Inferior parietal cortex (tissue), 1 donor: ENCODE results near the gene SBF2.
"Not testable (repeated sequence)": the region's sequence is repeated elsewhere in the genome, so short reads cannot be mapped to it uniquely, and the experiment has no call there.

Source experiments
- DNase-seq: peaks from one replicate; pipeline ENCODE4 v3.0.0-alpha.2; 2016; ENCODE audit errors: extremely low spot score

SBF2 gene

DNA sequence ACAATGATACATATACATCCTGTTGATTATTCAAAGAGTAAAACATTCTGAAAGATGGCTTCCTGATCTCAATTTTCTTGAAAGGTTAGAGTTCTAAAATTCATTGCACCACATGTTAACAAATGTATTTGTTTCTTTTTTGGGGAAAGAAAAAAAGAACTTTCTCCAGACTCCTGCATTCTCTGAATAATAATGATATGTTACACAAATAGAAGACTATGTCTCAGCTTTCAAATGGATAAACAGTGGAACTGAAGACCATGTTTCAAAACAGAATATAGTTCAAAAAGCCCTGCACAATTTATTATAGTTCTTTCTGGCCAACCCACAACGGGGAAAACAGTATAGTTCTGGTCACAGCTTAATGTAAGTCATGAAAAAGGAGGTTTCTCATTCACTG lies 277.0 kb downstream of the SBF2 start:
- no peak for DNase-seq

DNA sequence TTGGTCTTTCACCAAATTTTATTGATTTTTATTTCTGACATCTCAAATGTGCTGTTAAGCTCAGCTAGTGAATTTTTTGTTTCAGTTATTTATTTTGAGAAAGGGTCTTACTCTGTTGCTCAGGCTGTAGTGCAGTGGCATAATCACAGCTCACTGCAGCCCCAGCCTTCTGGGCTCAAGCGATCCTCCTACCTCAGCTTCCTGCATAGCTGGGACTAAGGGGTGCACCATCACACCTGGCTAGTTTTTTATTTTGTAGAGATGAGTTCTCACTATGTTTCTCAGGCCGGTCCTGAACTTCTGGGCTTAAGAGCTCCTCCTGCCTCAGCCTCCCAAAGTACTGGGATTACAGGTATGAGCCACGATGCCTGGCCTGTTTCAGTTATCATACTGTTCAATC lies 282.0 kb downstream of the SBF2 start:
- DNase-seq, result no peak

DNA sequence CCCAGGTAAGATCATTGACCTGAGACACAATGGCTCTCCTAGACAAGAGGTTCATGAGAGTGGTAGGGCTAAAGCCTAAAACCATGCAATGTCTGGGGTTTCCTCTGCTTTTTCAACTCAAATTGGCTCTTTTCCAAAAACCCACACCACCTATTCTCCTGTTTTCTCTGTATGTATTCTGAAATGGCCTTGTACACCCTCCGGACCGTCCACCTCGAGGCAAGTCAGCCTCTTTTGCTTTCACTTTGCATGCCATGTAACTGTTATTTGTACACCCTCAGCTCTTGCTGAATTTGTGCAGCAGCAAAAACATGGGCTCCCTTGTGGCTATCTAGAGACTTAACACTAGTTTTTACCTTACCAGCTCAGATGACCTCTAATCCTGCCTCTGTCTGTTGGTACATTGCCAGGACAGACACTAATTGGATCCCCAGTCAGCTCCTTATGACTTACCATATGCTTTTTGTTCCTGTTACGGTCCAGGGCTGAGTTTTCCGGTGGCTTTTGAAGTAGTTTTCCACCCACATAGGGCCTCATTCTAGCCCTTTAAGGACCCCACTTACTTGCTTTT lies 288.0 kb downstream of the SBF2 start:
- DNase-seq, result no peak

DNA sequence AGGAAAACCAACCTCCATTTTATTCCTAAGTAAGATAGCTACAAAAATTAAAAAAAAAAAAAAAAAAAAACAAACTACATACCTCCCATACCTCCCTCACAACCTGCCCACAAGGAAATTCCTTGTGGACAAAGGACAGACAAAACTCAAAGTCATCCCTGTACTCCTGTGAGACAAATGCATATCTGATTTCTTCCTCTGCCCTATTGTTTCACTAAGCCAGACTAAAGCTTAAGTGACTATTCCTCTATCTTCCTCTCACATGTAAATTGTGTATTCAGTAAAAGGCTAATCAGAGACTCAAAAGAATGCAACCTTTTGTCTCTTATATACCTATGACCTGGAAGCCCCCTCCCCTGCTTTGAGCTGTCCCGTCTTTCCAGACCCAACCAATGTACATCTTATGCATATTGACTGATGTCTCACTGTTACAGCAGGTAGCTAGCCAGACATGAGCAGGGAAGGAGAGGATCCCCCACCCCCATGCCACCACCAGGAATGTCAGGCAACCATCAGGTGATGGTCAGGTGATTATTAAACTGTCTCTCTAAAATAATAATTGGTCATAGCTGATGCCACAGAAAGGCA lies 289.4 kb downstream of the SBF2 start:
- no peak for DNase-seq

DNA sequence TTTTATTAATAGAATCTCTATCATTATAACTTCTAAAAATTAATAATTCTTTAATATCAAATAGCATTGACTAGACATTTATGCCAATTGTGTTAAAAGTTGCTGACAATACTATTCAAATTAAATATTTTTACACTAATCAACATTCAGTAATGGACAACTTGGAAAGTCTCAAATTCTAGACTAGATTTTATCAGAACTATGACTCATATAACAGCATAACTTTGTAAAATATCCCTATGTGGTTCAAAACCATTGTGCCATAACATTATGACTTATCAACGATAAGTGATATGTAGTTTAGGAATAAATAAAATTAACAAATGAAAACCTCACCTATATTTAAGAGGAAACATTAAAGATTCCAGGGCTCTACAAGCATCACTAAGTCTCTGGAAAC lies 291.8 kb downstream of the SBF2 start:
- no peak for DNase-seq

DNA sequence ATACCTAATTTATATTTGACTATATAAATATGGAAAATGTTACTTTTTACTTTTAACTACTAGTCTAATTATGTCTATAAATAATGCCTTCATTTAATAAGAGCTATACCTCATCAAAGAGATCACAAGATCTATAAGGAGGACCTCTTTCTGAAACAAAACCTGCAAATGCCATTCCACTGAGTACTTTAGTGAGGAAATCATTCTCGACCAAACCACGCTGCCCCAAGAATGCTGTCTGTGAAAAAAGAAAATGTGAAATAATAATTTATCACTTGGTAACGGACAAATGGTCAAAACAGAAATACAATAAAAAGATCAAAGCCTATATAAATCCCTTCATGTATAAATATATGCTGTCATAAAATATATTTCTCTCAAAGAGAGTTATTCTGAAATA lies 301.7 kb downstream of the SBF2 start:
- no peak for DNase-seq

DNA sequence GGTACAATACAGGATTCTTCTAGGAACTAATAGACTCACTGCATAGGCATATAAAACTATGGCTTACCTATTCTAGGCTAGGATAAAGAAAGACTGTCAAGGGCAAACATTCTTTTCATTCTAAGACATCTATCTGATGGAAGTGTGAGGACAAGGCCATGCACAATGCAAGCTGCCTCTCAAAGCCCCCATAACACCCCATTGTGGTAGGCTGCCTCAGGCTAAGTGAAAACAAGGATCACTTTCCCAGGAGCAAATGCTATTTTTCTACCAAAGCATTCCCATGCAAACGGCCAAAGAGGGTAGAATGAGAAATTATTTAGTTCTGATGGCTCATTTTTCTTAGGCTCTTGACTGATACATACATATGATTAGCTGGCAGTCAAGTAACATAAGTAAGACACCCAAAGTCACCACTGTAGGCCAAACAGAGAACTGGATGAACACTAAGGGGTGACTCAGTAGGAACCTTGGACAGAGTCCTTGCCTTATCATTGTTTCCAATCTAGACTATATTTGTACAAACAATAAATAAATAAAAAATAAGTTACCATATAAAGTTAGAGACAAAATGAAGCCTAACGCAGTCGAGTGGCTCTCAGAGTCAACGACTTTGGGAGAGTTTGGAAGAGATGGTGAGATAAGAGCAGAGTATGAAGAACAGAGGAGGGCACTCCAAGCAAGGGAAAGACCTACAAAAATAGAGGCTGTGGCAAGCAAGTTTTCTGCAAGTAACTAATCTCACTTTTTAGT lies 303.6 kb downstream of the SBF2 start:
- no peak for DNase-seq

DNA sequence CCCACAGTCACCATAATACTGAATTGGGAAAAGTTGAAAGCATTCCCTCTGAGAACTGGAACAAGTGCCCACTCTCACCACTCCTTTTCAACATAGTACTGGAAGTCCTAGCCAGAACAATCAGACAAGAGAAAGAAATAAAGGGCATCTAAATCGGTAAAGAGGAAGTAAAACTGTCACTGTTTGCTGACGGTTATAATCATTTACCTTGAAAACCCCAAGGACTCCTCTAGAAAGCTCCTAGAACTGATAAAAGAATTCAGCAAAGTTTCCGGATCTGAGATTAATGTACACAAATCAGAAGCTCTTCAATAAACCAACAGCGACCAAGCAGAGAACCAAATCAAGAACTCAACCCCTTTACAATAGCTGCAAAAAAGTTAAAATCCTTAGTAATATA lies 306.7 kb downstream of the SBF2 start:
- DNase-seq, result not testable (repeated sequence)

DNA sequence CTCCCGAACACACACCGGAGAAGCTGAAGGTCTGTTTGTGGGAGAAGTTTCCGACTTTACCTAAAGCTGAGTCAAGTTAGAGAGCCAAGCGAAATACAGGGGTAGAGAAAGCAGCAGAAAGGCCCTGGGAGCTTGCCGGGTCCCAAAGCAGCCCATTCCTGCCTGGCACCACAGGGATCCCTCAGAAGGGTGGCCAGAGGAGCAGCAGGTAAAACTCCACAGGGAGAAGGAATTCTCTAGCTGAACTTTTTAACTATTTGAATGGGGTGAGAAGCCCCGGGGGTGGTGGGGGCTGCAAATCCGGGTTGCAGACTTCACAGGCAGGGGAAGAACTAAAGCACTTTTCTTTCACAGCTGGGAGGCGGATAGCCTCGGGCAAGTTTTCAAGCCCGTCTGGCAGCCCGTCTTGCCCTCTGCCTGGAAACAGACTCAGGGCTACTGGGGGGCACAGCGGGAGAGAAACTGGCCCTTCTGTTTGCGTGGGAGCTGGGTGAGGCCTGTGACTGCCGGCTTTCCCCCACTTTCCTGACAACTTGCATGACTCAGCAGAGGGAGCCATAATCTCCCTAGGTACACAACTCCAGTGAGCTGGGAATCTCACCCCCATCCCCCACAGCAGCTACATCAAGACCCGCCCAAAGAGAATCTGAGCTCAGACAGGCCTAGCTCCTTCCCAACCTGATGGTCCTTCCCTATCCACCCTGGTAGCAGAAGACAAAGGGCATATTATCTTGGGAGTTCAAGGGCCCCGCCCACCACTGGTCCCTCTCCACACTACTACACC lies 311.0 kb downstream of the SBF2 start:
- DNase-seq, result no peak

DNA sequence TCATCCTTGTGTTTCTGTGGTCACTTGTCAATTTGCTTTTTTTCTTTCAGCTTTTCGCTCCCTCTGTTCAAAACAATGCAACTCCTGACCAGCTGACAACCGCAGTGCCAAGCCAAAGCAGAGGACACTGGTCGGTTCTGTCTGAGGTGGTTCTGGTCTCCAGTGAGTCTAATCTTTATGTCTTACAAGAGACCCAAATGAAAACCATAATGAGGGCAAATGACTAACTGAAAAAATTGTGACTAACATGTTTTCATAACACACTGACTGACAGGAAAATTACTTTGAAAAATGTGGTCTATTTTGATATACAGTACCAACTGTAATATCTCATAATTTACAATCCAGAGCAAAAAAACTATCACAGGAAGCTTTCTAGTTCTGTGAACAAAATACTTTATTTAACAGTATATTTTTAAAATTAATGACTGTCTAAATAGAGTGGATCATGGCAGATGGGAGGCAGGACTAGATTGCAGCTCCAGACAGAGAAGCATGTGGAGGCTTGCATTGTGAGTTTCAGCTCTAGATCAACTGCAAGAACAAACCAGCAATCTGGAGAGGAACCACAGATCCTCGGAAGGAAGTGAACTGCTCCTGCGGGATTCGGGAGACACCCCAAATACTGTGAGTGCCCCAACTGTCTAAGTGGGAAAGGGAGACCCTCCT lies 311.8 kb downstream of the SBF2 start:
- DNase-seq, result no peak

DNA sequence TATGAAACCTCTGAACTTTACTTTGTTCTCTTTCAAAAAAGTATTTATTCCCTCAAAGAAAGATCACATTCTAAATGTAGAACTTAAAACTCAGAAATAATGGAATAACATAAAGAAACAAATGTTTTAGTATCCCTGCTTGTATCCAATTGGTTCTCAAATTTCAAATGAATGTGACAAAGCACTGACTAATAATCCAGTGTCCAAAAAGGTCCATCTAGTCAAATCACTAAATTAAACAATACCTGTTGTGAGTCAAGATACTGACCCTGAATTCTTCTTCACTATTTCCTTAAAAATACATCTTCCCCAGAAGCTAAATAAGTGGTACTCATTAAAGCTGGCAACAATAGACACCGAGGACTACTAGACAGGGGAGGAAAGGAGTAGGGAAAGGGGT lies 313.1 kb downstream of the SBF2 start:
- DNase-seq, result no peak

DNA sequence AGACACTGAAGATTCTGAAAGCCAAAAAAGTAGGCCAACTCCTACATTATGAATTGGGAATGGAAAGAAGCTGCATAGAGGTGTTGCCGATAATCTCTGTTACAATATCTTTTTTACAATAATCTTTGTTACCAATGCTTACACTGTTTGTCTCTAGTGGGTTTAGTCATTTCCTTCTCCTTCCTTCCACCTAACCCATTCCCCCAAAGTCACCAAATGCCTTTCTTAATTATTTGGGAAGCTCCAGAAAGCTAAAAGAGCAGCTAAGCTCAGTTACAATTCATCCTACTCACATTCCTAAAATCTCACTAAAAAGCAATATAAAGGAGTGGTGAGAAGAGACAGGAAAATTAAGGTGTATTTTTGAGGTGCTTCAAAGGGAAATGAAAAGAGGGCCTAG lies 316.5 kb downstream of the SBF2 start:
- DNase-seq, result no peak

DNA sequence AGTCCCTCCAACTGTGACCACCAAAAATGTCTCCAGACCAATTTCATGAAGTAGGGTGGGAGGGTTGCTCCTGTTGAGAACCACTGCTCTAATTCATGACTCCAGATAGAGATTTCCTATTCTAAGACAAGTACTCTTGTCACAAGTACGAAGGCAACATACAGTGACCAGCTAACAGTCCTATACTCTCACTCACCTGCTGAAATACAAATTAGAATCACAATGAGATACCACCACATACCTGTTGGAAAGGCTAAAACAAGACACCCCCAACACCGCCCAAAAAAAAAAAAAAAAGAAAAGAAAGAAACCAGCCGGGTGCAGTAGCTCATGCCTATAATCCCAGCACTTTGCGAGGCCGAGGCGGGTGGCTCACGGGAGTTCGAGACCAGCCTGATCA lies 319.6 kb downstream of the SBF2 start:
- DNase-seq, result no peak

DNA sequence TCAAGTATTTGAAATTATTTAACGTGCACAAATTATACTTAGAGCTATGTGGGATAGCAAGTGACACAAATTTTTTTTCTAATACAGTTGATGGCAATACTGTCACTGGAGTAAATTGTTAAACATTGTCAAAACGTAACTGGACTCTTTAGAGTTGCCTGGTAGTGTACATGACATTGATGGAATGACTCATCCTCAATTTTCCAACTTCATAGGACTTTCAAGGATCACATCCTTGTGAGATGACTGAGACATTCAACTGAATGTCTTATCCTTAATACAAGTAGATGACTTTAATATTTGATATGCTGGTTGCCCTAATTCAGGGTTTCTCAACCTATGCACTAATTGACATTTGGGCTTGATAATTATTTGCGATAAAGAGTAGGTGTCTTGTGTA lies 320.1 kb downstream of the SBF2 start:
- no peak for DNase-seq

DNA sequence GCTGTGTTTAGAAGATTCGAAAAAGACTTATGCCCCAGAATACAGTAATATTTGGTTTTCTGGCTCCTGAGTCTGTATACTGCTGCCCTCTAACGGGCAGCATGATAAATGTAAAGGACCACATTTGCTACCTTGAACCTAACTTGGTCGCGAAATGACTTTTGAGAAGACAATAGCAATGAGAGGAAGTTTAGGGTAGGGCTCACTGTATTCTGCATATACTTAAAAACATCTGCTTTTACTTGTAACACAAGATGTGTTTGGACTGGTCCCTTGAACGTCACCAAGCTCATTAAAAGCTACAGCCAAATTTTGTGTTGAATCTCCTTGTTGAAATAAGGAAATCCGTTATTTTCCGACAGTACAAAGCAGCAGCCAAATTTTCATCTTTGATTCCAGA lies 321.0 kb downstream of the SBF2 start:
- peak; percentile 60 for DNase-seq

DNA sequence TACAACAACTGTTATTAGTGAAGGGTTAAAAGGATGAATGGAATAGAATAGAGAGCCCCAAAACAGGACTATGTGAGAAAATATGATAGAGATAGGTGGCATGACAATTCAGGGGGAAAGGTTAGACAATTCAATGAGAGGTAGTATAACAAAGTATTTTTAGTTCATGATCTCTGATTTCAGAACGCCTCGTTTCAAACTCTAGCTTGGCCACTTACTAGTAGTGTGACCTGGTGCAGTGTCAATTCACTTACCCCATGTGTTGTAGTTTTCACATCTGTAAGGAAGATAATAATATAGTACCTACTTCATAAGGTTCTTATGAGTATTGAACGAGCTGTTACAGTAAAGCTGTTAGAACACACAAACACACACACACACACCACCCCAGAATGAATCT lies 322.1 kb downstream of the SBF2 start:
- no peak for DNase-seq

DNA sequence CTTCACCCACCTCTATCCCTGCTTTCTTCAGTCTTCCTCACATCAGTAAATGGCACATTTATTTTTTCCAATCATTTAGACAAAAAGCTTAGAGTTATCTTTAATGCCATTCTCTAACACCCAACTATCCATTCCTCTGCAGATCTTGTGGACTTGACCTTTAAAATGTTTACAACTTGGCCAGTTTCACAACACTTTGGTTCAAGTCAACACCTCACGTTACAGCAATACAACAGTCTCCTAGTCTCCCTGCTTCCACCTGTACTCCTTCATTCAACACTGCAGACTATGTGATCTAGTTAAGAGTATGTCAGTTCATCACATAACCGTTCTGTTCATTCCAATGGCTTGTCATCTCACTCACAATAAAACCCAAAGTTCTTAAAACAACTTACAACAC lies 325.0 kb downstream of the SBF2 start:
- no peak for DNase-seq

DNA sequence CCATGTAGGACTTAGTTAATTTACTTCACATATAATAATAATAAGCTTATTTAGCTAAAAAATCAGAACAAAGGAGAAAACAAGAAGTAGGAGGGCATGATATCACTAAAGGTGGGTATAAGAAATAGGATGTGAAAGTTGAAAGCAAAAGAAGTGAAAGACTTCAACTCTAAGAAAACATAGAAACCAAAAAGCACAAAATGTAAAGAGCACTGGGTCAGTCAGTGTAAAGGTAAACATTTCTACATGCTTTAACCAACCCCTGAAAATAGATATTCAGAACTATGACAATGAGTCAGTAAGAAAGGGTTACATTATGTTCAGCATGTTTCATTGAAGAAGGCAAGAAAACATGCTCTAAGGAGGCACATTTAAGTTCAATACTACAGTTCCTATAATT lies 331.3 kb downstream of the SBF2 start:
- no peak for DNase-seq

DNA sequence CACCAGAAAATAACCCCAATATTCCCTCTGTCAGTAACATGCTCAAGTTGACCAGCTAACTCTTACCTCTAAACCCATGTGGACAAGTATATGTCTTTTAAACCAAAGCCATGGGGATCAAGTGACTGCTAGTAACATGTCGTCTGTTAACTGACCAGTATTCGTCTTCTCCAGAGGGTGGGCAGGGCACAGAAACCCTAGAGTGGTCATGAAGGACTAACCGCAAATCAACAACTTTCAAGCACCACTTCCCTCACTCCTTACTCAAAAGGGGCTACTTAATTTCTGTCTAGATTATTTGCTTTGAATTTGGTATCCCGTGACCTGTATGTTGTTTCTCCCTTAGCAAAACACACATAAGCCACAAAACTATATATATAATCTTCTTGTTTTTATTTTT lies 336.9 kb downstream of the SBF2 start:
- DNase-seq, result no peak

DNA sequence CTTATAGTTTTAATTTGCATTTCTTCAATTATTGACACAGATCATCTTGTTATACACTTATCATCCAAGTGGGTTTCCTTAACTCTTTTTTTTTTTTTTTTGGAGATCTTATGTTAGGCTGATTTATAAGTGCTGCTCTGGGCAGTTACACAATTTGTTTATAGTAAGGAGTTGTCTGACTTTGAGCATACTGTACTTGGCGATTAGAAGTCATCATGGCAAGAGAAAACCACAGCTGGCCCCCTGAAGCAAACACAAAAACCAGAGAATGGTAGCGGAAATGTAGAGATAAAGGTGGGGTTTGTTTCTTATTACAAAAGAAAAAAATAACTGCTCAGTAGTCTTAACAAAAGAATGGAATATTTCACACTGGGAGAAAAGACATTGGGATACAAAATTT lies 337.5 kb downstream of the SBF2 start:
- DNase-seq, result no peak

DNA sequence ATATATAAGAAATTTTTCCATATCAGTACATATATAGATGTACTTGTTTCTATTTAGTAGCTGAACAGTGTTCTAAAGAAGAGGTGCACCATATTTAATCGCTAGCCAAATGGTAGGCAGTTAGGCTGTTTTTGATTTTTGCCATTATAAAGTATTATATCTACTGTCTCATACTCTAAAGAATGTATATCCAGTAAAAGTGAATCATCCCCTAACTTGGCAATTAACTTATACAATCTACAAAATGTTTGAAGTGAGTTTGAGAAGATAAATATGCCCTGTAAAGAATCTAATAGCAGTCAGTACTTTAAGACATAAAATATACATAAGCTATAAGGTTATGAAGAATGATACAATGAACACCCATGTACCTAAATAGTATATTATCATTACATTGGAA lies 338.6 kb downstream of the SBF2 start:
- no peak for DNase-seq

DNA sequence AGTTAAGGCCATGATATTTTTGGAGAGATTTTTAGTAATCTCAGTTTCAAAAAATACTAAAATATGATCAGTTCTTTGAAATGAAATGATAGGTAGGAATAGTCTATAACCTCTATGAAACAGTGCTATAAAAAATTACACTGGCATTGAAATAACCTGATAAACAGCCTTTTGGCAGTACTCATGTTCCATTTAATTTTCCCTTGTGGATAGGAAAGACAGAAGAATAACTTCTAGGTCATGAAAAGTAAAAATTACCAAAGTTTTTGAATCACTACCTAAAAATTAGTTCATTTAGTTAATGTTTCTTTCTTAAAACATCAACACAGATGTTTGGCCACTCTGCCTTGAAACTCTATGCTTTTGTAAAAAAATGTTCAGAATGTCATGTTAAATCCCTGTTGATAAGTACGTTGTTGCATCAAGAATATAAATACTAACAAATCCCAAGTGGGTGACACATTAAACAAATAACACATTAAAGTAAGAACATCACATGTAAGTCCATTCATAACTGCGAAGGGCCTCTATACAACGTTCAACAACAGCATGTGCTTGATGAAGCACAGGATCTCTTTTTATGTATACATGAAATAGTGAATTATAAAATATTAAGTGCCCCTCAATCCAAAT lies 339.9 kb downstream of the SBF2 start:
- DNase-seq, result no peak
